HAP-1 (cell line): ENCODE measurements around the gene ZNF423.

ENCODE experiments used
- DNase-seq, 2 experiments: peaks; one replicate each; pipeline ENCODE4 v3.0.0-alpha.2; 2016 to 2020; ENCODE audit warnings: low spot score in 2 of 2
- H3K27me3 ChIP-seq: fragments of 250-450 bp; sonication (Bioruptor Pico); 2 replicates; pipeline ENCODE4 v1.5.1; 2020; ENCODE audit warnings: low read depth, mild to moderate bottlenecking, moderate library complexity
- H3K36me3 ChIP-seq: fragments of 250-450 bp; sonication (Bioruptor Pico); replicated peaks from 2 replicates; pipeline ENCODE4 v1.5.1; 2020; ENCODE audit warnings: mild to moderate bottlenecking
- H3K4me1 ChIP-seq: fragments of 250-450 bp; sonication (Bioruptor Pico); 2 replicates; pipeline ENCODE4 v1.5.1; 2020; ENCODE audit warnings: mild to moderate bottlenecking
- H3K4me3 ChIP-seq: fragments of 250-450 bp; sonication (Bioruptor Pico); 2 replicates; pipeline ENCODE4 v1.5.1; 2020; ENCODE audit warnings: mild to moderate bottlenecking, moderate library complexity
- H3K9me3 ChIP-seq: fragments of 250-450 bp; sonication (Bioruptor Pico); 2 replicates; pipeline ENCODE4 v1.5.1; 2020; ENCODE audit warnings: mild to moderate bottlenecking, moderate library complexity
- in situ Hi-C: fragments of 300-500 bp; cut with MboI; formaldehyde crosslinking; loops from 3 replicates; pipeline ENCODE4 v1.14.3; 2020; ENCODE audit warnings: low sequenced_read_pairs, inconsistent platforms, mixed read lengths

The ZNF423 gene

GRCh38 chr16:49631187-49632041, 224.5 kb downstream of the ZNF423 start:
- Histone ChIP-seq H3K4me3 (no peak overlapping the region), H3K9me3 (no peaks in the 10 kb centered on the region), H3K36me3 (no peaks in the 10 kb centered on the region), H3K4me1 (no peaks in the 10 kb centered on the region), H3K27me3 (no peaks in the 10 kb centered on the region)
- in situ Hi-C loops: no loop called here
- no peak for DNase-seq

DNA sequence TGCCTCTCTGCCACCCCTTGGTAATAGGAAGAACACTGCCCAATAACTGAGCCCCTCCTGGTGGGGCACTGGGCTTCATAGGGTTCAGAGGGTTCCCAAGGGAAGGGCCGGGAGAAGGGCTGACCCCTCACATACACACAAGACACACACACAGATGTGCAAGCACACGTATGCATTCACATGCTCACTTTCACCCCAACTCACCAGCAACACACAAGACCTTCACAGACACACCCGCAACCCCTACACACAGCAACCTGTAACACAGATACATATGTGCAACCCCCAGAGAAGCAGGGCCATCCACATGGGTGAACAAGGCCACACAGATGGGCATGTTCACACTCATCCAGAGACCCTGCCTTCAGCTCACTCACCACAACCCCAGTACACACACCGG, 225.1 kb downstream of the ZNF423 start:
- H3K27me3 ChIP-seq: no peaks in the 10 kb centered on the region
- H3K4me3 ChIP-seq: no peak overlapping the region
- no peak for DNase-seq
- no peaks in the 10 kb centered on the region for H3K9me3 ChIP-seq
- H3K36me3 ChIP-seq: no peaks in the 10 kb centered on the region
- H3K4me1 ChIP-seq: no peaks in the 10 kb centered on the region
- in situ Hi-C loops: no loop called here

DNA sequence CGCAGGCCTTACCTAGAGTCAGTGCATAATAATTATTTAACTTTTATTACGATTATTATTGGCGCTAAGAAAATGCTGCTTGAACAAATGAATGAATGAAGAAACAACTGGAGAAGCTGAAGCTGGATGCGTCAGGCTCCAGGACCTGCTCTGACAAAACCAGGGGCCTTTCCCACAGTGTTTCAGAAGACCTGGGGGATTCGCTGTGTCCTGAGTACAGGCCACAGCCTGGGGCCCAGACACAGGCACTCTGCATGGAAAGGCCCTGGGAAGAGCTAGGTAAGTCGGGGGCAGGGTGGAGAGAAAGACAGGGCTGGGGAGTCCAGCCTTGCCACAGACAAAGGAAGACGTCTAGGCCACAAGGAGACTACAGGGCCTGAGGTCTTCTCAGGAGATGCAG, 226.1 kb downstream of the ZNF423 start:
- H3K27me3 ChIP-seq: no peaks in the 10 kb centered on the region
- in situ Hi-C loops: no loop called here
- no peak for DNase-seq
- H3K36me3 ChIP-seq: no peaks in the 10 kb centered on the region
- H3K9me3 ChIP-seq: no peaks in the 10 kb centered on the region
- no peaks in the 10 kb centered on the region for H3K4me1 ChIP-seq
- no peak overlapping the region for H3K4me3 ChIP-seq

DNA sequence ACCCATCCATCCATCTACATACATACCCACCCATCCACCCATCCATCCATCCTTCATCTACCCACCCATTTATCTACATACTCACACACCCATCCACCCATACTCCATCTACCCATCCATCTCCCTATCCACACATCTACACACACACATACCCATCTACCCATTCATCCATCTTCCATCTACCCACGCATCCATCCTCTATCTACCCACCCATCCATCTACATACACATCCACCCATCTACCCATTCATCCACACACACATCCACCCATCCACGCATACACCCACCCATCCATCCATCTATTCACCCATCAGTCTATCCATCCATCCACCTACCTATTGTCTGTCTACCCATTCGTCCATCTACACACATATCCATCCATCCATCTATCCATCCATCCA, 227.8 kb downstream of the ZNF423 start:
- H3K27me3 ChIP-seq: no peaks in the 10 kb centered on the region
- no peaks in the 10 kb centered on the region for H3K36me3 ChIP-seq
- no peaks in the 10 kb centered on the region for H3K4me1 ChIP-seq
- no peaks in the 10 kb centered on the region for H3K9me3 ChIP-seq
- no peak overlapping the region for H3K4me3 ChIP-seq
- DNase-seq: no peak
- in situ Hi-C loops: no loop called here

GRCh38 chr16:49625311-49626065, 230.4 kb downstream of the ZNF423 start:
- no peaks in the 10 kb centered on the region for H3K27me3 ChIP-seq
- in situ Hi-C loops: no loop called here
- H3K9me3 ChIP-seq: no peaks in the 10 kb centered on the region
- DNase-seq: no peak
- no peaks in the 10 kb centered on the region for H3K36me3 ChIP-seq
- H3K4me1 ChIP-seq: no peaks in the 10 kb centered on the region
- no peak overlapping the region for H3K4me3 ChIP-seq

DNA sequence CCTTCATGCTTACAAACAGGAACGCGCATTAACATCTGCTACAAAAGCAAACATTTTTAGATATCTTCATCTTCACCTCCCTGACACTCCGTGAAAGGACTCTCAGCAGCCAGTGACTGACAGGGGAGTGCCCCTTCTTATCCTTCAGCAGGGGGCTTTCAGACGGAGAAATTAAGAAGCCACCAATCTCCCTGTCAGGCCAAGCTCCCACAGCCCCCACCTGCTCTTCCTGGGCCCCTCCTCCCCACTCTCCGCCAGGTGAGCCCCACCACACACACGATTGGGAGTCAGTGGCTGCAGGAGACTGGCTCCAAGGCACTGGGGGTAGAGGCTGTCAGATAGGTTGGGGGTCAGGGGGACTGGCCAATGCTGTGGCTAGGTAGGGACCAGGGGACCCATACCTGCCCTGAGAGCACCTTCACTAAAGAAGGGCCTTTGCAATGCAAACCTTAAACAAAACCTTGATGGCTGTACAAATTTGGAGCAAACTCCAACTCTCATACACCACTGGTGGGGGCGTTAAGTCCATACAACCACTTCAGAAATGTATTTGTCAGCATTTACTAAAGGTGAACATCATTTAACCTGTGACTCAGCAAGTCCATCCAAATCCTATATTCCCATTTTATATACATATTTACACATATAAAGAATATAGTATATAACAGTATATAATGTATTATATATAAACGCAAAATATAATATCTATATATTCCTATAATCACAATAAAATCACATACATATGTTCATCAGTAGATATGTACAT, 232.2 kb downstream of the ZNF423 start:
- in situ Hi-C loops: no loop called here
- no peaks in the 10 kb centered on the region for H3K4me1 ChIP-seq
- DNase-seq: no peak

DNA sequence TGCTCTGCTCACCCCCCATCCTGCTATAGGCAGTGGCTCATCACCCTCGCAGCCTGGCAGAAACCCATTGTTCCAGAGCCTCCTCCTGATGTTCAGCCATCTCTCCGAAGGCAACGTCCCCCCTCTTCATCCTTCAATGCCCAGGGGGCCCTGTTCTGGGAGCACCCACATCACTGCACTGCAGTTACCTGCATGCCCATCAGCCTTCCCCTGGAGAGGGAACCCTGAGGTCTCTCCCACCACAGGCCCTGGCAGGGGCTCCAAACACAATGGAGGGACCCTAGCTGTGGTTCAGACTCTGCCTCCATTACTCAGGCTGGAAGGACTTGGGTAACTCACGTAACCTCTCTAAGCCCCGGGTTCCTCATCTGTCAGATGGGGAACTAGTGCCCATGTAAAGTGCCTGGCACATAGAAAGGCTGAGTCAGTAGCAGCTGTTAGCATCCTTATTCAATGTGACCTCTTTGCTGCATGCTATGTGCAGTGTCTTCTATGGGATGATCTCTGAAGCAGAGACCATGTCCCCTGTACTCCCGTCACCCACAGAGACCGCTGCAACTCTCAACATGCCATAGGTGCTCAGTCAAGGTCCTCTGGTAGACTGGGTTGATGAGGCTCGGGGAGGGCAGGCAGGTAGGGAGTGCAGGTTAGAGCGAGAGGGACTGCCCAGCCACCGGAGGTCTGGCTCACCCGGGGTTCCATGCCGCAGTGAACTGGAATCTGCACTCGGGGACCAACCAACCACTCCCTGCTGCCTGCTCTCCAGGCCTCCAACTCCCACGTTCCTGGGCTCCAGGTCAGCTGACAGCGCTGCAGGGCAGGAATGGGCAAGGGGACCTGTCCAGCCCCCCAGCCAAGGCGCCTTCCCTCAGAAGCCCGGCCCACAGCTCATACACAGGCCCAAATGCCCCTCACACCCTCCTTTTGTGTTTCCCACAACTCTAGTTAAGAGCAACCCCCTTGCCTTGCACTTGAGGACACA, 233.2 kb downstream of the ZNF423 start:
- H3K9me3 ChIP-seq: no peaks in the 10 kb centered on the region
- in situ Hi-C loops: no loop called here
- no peaks in the 10 kb centered on the region for H3K36me3 ChIP-seq
- H3K4me1 ChIP-seq: no peaks in the 10 kb centered on the region
- no peaks in the 10 kb centered on the region for H3K27me3 ChIP-seq
- DNase-seq: no peak
- no peak overlapping the region for H3K4me3 ChIP-seq

More for the DNA sequence above, 232.2 kb downstream of the ZNF423 start:
- H3K27me3 ChIP-seq: no peaks in the 10 kb centered on the region
- H3K4me3 ChIP-seq: no peak overlapping the region
- no peaks in the 10 kb centered on the region for H3K36me3 ChIP-seq
- H3K9me3 ChIP-seq: no peaks in the 10 kb centered on the region

- Histone ChIP-seq H3K9me3 (no peaks in the 10 kb centered on the region), H3K4me1 (no peaks in the 10 kb centered on the region), H3K36me3 (no peaks in the 10 kb centered on the region), H3K4me3 (no peak overlapping the region), H3K27me3 (no peaks in the 10 kb centered on the region)
- DNase-seq: no peak
- in situ Hi-C loops: no loop called here
Measured at GRCh38 chr16:49622084-49622390, 233.9 kb downstream of the ZNF423 start.

GRCh38 chr16:49621241-49622083, 234.4 kb downstream of the ZNF423 start:
- H3K27me3 ChIP-seq: no peaks in the 10 kb centered on the region
- H3K4me3 ChIP-seq: no peak overlapping the region
- in situ Hi-C loops: no loop called here
- H3K9me3 ChIP-seq: no peaks in the 10 kb centered on the region
- DNase-seq: no peak
- H3K4me1 ChIP-seq: no peaks in the 10 kb centered on the region
- no peaks in the 10 kb centered on the region for H3K36me3 ChIP-seq

DNA sequence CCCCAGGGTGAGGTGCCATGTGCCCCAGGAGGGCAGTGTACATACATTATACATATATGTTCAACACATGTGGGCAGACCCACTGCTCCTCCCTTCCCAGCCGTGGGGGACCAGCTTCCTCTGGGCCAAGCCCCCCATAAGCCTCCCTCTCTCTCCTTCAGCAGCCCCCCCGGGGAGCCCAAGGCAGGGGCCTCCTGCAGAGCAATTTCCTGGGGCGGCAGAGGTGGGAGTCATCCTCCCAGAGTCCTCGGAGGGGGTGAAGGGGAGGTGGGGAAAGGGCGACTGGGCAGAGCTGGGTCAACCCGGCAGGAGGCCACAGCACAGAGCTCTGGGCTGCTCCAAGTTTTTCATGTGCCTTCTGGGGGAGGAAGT, 235.1 kb downstream of the ZNF423 start:
- in situ Hi-C loops: no loop called here
- Histone ChIP-seq H3K27me3 (no peaks in the 10 kb centered on the region), H3K9me3 (no peaks in the 10 kb centered on the region), H3K4me1 (no peaks in the 10 kb centered on the region), H3K36me3 (no peaks in the 10 kb centered on the region), H3K4me3 (no peak overlapping the region)
- DNase-seq: no peak

DNA sequence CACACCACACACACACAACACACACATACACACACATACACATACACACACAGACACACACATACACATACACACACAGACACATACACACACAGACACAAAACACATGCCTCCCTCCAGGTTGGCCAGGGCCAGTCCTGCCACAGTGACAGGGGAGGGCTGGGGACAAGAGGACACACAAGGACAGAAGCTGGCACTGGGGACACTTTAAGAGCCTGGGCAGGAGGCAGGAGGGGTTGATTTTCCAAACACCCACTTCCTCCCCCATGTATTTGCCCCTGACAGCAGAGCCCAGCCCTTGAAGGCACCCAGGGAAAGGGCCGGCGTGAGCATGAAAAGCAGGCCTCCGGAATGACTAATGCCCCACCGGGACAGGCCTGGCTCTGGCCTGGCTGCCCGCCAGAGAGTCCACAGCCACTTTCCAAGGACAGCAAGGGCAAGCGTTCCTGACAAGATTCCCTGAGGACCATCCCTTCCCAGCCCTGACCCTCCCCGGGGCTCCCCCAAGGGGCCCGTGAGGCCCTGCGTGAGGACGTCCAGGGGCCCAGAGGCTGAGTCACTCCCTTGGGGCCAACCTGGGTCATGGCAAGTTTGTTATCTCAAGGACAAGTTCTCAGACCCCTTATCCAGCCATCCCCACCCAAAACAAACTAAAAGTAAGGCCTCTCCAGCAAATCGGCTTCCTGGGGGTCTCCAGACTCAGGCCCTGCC, 235.6 kb downstream of the ZNF423 start:
- H3K4me3 ChIP-seq: no peak overlapping the region
- no peaks in the 10 kb centered on the region for H3K9me3 ChIP-seq
- DNase-seq: no peak
- in situ Hi-C loops: no loop called here
- H3K27me3 ChIP-seq: no peaks in the 10 kb centered on the region
- no peaks in the 10 kb centered on the region for H3K4me1 ChIP-seq
- no peaks in the 10 kb centered on the region for H3K36me3 ChIP-seq

DNA sequence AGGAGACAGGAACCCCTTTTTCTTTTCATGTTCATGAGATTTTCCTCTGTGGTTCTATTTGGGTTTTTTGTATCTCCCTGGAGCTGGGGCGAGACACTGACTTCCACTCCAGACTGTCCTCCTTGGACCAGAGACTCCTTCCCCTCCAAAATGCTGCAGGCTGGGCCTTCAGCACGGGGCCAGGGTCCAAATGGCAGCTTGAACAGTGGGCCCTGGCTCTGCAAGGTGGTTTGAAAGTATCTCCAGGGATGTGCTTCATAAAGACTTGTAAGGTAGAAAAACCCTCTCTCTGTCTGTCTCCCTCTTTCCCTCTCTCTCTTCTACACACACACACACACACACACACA, 236.1 kb downstream of the ZNF423 start:
- Histone ChIP-seq H3K9me3 (no peaks in the 10 kb centered on the region), H3K36me3 (no peaks in the 10 kb centered on the region), H3K27me3 (no peaks in the 10 kb centered on the region), H3K4me1 (no peaks in the 10 kb centered on the region), H3K4me3 (no peak overlapping the region)
- no peak for DNase-seq
- in situ Hi-C loops: no loop called here
